ENCODE results near the gene ZBTB7B.

Gene ZBTB7B

DNA sequence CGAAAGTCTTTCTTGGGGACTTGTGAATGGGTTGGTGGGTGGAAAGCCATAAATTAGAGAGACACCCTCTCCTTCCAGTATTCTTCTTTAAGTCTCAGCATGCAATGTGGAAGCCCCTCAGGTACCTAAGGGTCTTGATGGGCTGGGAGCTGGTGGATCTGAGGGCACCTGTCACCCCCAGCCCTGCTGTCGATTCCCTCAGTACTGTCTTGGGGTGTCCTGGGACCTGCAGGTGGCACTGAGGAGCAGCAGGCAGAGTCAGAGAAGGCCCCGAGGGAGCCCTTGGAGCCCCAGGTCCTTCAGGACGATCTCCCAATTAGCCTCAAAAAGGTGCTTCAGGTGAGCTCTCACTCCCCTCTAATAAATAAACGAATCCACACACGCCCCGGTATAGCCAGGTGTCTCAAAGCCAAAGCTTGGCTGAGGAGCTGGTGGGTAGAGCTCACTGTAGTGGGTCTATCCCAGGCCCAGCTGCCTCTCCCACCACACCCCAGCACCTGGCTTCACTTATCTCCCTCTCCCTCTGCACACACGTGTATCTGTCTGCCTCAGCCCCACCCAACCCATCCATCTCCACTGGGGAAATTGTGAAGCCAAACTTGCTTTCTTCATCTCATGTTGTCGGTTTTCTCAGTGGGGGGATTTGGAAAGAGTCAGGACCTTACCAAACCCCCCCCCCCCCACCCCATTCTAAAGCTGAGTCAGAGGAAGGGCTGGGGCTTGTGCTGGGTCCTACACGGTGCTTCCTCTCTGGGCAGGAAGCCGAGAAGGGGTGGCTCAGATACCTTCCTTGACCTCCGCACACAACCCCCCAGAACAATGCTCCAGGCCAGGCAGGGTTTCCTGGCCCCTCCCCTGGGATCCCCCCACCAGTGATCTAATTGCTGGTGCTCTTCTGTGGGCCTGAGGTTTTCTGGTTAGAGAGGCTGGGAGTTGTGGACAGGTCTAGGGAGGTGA lies 50.1 kb downstream of the ZBTB7B start:
- no peak for DNase-seq
- peaks cover 15% of the 10 kb centered on the region for H3K36me3 ChIP-seq (replicated peaks)
- H3K27ac ChIP-seq: no peak overlapping the region
- H3K27me3 ChIP-seq (replicated peaks): no peaks in the 10 kb centered on the region
- TF ChIP-seq, protein P1, sequence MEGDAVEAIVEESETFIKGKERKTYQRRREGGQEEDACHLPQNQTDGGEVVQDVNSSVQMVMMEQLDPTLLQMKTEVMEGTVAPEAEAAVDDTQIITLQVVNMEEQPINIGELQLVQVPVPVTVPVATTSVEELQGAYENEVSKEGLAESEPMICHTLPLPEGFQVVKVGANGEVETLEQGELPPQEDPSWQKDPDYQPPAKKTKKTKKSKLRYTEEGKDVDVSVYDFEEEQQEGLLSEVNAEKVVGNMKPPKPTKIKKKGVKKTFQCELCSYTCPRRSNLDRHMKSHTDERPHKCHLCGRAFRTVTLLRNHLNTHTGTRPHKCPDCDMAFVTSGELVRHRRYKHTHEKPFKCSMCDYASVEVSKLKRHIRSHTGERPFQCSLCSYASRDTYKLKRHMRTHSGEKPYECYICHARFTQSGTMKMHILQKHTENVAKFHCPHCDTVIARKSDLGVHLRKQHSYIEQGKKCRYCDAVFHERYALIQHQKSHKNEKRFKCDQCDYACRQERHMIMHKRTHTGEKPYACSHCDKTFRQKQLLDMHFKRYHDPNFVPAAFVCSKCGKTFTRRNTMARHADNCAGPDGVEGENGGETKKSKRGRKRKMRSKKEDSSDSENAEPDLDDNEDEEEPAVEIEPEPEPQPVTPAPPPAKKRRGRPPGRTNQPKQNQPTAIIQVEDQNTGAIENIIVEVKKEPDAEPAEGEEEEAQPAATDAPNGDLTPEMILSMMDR (IDR thresholded peaks at IDR 0.05; ENCODE audit: low read depth, low read length, missing control alignments): peak; percentile 51
- in situ Hi-C loops (cut with HindIII; ENCODE audit: low pct_ligation_motif_present, low sequenced_read_pairs): no loop called here
- peak overlapping the region; percentile 67 for H3K4me3 ChIP-seq (ENCODE audit: low read depth, low read length)

DNA sequence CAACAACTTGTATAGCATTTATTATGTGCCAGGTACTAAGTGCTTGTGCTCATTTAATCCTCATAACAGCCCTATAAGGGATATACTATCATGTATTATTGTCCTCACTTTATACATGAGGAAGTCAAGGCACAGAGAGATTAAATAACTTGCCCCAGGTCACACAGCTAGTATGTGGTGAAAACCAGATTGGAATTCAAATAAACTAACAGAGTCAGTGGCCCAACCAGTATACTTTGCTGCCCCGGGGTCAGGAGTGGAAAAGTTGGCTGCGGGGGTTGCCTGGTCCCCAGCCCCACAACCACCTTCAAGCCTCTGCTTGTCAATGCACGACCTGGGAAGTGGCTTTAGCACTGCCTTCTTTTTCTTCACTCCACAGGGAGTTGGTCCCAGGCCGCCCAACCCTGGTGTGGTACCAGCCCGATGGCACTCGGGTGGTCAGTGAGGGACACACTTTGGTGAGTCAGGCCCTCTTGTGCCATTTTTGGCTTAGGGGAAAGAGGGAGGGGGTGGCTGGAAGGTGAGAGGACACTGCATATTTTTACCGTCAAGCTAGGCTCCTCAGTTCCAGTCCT lies 51.0 kb downstream of the ZBTB7B start:
- H3K27me3 ChIP-seq (replicated peaks): no peaks in the 10 kb centered on the region
- peaks cover 24% of the 10 kb centered on the region for H3K36me3 ChIP-seq (replicated peaks)
- TF ChIP-seq, protein P1 (IDR thresholded peaks at IDR 0.05; ENCODE audit: low read depth, low read length, missing control alignments): no peak
- H3K27ac ChIP-seq: no peak overlapping the region
- in situ Hi-C loops (cut with HindIII; ENCODE audit: low pct_ligation_motif_present, low sequenced_read_pairs): no loop called here
- DNase-seq: no peak
- no peak overlapping the region for H3K4me3 ChIP-seq (ENCODE audit: low read depth, low read length)

- Histone ChIP-seq H3K4me3 (ENCODE audit: low read depth, low read length) (no peak overlapping the region), H3K36me3 (replicated peaks) (peaks cover 26% of the 10 kb centered on the region), H3K27ac (no peak overlapping the region), H3K27me3 (replicated peaks) (no peaks in the 10 kb centered on the region)
- TF ChIP-seq, protein P1 (IDR thresholded peaks at IDR 0.05; ENCODE audit: low read depth, low read length, missing control alignments): no peak
- in situ Hi-C loops (cut with HindIII; ENCODE audit: low pct_ligation_motif_present, low sequenced_read_pairs): no loop called here
- DNase-seq: no peak
Measured at GRCh38 chr1:155057104-155057503, 54.5 kb downstream of the ZBTB7B start.

DNA sequence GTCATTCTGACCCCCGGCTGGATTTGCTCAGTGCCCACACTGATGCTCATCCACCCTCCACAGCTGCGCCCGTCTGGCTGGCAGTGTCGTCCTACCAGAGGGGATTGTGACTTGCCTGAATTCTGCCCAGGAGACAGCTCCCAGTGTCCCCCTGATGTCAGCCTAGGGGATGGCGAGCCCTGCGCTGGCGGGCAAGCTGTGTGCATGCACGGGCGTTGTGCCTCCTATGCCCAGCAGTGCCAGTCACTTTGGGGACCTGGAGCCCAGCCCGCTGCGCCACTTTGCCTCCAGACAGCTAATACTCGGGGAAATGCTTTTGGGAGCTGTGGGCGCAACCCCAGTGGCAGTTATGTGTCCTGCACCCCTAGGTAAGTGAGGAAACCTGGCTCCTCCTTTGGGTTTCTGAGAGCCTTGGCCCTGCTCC lies 55.2 kb downstream of the ZBTB7B start:
- DNase-seq: no peak
- Histone ChIP-seq H3K4me3 (ENCODE audit: low read depth, low read length) (no peak overlapping the region), H3K27me3 (replicated peaks) (no peaks in the 10 kb centered on the region), H3K27ac (no peak overlapping the region), H3K36me3 (replicated peaks) (peaks cover 26% of the 10 kb centered on the region)
- TF ChIP-seq, protein P1 (IDR thresholded peaks at IDR 0.05; ENCODE audit: low read depth, low read length, missing control alignments): no peak
- in situ Hi-C loops (cut with HindIII; ENCODE audit: low pct_ligation_motif_present, low sequenced_read_pairs): no loop called here

DNA sequence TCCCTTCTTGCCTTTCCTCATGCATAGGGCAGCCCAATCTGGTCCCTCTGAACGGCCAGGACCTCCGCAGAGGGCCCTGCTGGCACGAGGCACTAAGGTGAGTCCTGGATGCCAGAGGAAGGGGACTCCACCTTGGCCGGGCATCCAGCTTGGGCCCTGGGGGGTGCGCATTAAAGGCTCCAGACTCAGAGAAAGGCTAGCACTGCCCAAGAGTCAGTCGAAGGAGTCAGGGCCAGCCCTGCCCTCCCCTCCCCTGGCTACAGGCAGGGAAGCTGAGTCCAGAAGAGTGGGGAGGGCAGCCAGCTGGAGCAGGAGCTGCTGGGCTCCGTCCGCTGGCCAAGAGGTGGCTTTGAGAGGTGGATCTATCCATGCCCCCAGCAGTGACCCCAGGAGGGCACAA lies 58.1 kb downstream of the ZBTB7B start:
- in situ Hi-C loops (cut with HindIII; ENCODE audit: low pct_ligation_motif_present, low sequenced_read_pairs): no loop called here
- no peak for DNase-seq
- TF ChIP-seq, protein P1 (IDR thresholded peaks at IDR 0.05; ENCODE audit: low read depth, low read length, missing control alignments): no peak
- H3K27ac ChIP-seq: no peak overlapping the region
- no peaks in the 10 kb centered on the region for H3K27me3 ChIP-seq (replicated peaks)
- no peak overlapping the region for H3K4me3 ChIP-seq (ENCODE audit: low read depth, low read length)
- peaks cover 23% of the 10 kb centered on the region for H3K36me3 ChIP-seq (replicated peaks)

Measured in brain microvascular endothelial cell (primary cell).